Sigmoid colon (tissue), 3 donors: ENCODE measurements around the gene NLRC5.

Source experiments
- CTCF ChIP-seq, 4 experiments: fragments of 450-650 bp in 3 of 4; fragments of 200-600 bp in 1 of 4; IDR thresholded peaks; one replicate each; pipeline ENCODE4 v1.5.1; 2016 to 2019; ENCODE audit warnings: antibody characterized with exemption in 4 of 4, mild to moderate bottlenecking in 3 of 4, moderate library complexity in 2 of 4
- POLR2A ChIP-seq, 2 donors: fragments of 450-650 bp; IDR thresholded peaks; one replicate each; pipeline ENCODE4 v1.6.1; 2016; ENCODE audit warnings: antibody characterized with exemption in 2 of 2, mild to moderate bottlenecking in 2 of 2, moderate library complexity in 2 of 2

- TF ChIP-seq POLR2A (IDR thresholded peaks at IDR 0.05) (no peak), CTCF (IDR thresholded peaks at IDR 0.05) (no peak)
These were observed 69.0 kb downstream of the NLRC5 start for GRCh38 chr16:57058291-57058861.
